ENCODE results near the gene PSMD14.
"Not testable (repeated sequence)": the region's sequence is repeated elsewhere in the genome, so short reads cannot be mapped to it uniquely, and the experiment has no call there.

PSMD14 gene

DNA sequence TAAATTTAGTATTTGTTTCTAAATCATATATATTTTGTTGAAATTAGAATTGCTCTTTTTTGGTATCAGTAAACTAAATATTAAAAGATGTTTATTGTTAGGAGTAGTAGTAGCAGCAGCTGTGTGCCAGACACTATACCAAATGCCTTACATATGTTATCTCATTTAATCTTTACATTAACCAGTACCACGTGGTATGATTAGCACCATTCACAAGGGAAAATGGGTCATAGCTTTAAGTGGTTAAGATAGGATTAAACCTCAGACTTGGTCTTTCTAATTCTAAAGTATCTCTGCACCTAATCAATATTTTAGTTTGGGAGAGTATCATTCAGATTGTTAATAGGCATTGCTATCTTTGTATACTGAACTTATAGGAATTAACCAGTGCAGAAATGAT, 29.0 kb downstream of the PSMD14 start:
- no peak for FAIRE-seq

DNA sequence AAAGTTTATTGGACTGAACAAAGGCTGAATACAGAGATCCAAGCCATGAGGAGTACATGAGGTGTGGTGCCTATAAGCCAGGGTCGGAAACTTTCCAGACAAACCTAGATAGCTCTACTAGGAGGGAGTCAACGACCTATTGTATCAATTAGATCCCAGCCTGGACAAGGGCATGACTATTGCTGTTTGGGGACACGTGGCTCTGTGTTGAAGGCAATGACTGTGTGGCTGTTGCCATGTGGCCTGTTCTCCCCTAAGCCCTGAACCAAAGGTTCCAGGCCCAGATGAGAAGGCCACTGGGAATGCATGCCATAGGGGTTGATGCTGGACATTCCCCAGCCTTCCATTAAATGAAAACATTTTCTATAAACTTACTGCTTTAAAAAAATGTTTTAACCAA, 31.3 kb downstream of the PSMD14 start:
- not testable (repeated sequence) for FAIRE-seq

DNA sequence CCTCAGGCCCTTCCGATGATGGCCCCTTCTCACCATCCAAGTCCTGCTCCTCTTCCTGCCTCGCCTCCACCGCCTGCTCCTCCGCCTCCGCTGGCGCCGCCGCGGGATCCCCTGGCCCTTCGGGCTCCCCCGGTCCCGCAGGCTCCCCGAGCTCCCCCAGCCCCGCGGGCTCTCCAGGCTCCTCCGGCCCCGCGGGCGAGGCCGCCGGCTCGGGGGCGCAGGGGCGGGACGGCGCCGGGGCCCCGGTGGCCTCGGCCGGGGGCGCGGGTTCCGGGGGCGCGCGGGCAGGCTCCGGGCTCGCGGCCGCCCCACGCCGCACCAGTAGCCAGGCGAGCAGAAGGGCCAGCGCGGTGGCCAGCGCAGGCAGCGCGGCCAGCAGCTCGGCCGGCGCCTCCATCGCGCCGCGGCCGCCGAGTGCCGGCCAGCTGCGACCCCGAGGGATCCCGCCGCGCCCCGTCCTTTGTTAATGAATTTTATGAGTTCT, 32.7 kb downstream of the PSMD14 start:
- FAIRE-seq: not testable (repeated sequence)

DNA sequence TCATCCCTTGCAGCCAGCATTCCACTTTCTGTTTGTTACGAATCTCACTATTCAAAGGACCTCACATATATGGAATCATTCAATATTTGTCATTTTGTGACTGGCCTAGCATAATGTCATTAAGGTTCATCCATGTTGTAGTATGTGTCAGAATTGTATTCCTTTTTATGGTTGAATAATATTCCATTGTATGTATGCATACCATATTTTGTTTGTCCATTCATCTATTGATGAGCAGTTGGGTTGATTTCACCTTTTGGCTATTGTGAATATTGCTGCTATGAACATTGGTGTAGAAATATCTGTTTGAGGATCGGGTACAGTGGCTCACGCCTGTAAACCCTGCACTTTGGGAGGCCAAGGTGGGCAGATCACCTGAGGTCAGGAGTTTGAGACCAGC, 35.0 kb downstream of the PSMD14 start:
- FAIRE-seq: no peak

DNA sequence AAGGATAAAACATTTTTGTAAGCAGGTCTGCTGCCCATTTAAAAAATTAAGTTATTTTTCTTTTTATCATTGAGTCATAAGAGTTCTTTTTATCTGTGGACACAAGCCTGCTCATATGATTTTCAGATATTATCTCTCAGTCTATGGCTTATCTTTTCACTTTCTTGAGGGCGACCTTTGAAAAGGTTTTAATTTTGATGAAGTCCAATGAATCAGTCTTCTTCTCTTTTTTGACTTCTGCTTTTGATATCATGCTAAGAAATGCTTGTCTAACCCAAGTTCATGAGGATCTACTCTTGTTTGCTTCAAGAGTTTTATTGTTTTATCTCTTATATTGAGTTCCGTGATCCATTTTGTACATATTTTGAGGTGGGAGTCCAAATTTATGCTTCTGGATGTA, 36.5 kb downstream of the PSMD14 start:
- FAIRE-seq: no peak

DNA sequence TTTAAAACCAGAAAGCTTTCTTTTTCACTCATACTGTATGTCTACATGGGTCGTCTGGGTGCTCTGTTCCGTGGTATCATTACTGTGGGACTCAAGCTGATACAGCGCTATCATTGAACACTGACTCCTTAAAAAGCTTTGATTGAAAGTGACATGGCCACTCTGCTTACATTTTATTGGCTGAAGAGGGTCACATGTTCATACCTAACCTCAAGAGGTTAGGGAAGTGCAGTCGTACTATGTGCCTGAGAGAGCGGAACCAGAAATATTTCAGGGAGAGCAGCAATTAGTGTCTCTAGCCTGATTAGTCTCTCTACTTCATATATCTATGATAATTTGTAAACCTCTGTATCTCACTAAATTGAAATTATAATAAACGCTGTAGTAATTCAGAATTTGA, 43.5 kb downstream of the PSMD14 start:
- FAIRE-seq: no peak

DNA sequence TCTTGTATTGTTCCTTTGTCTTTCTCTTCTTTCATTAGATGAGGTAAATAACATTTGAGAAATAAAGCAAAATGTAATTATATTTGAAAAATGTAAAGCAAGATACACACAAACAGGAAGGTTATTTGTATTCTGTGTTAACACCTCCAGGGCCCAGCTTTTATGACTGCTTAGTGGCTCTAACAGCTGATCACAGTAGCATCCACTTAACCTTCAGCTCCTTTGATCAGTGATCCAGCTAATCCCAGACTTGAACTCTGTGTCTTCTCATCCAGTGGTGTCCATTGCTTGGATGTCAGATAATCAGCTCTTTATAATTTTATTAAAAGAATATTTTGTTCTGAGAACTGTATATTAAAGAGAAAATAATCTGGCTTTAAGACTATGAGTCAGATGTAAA, 44.5 kb downstream of the PSMD14 start:
- no peak for FAIRE-seq

DNA sequence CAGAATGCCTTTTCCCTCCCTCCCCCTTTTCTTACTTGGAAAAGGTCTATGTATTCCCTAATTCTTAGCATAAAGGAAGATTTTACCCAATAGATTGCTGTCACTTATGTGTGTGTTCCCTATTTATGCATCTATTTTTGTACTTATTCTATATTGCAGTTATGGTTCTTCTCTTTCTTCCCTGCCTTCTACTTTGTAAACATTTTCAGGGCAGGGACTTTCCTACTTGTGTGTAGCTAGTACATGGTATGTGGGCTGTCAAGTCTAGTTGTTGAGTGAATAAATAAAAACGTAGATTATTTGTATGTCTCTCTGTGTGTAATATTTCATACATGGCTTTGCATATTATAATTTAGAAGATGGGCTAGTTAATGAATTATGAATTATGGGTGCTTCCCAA, 45.3 kb downstream of the PSMD14 start:
- FAIRE-seq: no peak

DNA sequence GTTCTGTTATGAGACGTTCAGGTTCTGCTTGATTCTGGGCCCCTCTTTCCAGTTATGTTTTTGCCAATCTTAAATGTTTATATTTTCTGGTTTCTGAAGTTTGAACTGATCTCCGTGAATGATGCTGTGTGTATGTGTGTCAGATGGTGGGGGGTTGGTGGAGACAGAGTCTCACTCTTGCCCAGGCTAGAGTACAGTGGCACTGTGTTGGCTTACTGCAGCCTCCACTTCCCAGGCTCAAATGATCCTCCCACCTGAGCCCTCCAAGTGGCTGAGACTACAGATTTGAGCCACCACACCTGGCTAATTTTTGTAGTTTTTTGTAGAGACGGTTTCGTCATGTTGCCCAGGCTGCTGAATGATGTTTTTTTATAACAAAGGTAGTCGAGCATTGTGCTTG, 45.9 kb downstream of the PSMD14 start:
- no peak for FAIRE-seq

DNA sequence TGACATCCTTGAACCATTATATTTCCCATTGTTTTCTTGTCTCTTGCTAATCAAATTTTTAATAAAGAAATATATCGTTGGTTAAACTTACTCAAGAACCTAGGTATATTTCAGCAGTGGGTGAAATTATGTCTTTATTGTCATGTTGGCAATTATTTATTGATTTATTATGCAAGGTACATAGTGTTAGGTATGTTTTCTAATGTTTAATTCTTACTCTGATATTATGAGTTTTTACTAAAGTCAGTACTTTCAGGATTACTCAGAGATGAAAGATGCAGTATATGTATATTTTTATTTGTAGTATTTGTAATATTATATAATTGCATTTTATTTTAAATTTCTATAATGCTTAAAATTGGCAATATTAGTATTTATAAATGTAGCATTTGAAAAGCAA, 46.9 kb downstream of the PSMD14 start:
- FAIRE-seq: peak; percentile 31

DNA sequence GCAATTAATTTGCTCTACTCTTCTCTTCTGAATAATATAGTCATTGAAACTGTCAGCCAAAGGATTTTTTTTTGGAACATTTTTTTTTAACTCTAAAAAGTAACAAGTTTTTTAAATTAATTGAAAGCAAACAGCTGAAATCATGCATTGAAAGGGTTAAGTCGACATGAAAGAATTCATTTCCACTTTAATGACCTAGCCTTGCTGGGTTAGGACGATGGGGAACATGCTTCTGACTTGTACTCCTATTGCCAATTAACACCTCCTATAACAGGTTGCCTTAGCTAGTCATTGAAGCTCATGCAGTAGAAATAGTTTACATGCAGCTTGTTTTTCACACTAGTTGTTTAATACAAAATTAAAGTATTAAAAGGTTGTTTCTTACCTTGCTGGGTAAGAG, 47.8 kb downstream of the PSMD14 start:
- no peak for FAIRE-seq

DNA sequence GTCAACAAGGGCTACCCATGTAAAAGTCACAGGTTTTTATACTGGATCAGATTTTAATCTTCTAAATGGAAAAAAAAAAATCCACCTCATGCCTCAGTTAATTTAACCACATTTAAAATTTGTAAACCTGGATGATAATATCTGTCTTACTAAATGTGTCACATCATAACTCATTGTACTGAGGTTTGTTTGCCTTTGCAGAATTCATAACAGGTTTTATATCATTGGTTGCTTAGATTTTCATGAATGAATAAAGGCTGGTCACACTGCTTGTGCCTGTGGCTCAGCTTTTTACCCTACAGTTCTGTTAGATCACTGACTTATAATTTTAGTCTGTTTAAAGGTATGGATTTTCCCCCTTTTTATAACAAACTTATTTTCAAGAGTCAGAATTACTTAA, 48.9 kb downstream of the PSMD14 start:
- no peak for FAIRE-seq

DNA sequence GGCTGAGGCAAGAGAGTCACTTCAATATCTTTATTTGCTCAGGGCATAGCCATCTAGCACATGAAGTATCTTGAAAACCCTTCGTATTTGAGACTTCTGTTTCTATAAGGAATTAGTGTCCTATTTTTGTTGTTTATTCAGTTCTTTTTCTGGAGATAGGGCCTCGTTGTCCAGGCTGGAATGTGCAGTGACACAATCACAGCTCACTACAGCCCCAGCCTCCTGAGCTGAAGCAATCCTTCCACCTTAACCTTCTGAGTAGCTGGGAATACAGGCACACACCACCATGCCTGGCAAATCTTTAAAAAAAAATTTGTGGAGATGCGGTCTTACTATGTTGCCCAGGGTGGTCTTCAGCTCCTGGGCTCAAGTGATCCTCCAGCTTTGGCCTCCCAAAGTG, 50.6 kb downstream of the PSMD14 start:
- FAIRE-seq: no peak

DNA sequence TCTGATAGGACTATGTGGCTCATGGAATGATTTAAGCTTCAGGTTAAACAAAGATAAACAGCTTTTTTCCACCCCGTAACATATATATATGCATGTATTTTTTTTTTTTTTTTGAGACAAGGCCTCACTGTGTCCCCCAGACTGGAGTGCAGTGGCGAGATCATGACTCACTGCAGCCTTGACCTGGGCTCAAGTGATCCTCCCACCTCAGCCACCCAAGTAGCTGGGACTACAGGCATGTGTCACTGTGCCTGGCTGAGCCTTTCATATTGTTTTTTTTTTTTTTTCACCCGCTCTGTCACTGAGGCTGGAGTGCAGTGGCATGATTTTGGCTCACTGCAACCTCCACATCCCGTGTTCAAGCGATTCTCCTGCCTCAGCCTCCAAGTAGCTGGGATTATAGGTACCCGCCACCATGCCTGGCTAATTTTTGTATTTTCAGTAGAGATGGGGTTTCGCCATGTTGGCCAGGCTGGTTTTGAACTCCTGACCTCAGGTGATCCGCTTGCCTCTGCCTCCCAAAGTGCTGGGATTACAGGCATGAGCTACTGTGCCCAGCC, 52.0 kb downstream of the PSMD14 start:
- FAIRE-seq: not testable (repeated sequence)

DNA sequence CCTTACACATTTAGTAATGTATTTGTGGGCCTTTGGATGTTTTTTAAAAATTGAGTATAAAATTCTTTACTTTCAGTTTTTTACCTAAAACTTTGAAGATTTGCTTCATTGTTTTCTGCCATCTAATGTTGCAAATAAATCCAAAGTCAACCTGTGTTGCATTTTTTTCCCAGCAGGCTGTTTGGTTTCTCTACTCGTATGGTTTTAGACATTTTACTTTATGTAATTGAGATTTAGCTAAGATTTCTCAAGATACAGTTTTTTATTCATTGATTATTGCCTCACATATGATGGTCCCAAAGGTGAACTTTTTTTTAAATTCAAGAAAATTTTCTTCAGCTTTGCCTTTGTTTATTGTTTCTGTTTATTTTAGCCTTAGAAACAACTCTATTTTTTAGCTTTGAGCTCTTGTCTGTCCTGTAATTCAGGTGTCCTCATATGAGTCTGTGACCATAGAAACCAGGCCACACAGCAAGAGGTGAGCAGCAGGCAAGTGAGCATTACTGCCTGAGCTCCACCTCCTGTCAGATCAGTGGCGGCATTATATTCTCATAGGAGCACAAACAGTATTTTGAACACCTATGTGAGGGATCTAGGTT, 54.4 kb downstream of the PSMD14 start:
- FAIRE-seq: no peak

DNA sequence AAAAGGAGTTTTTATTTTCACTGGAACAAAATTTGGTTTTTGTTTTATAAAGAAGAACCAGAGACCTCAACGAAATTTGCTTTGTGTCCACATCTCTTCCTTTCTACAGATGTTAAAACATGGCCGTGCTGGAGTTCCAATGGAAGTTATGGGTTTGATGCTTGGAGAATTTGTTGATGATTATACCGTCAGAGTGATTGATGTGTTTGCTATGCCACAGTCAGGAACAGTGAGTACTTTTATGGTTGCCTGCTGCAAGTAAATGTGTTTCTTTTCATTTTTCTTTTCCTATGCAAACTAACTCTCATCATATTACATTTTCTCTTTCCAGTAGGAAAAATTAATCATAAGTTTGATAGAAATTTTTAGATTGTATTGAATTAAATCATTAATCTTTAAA, 59.5 kb downstream of the PSMD14 start:
- no peak for FAIRE-seq

DNA sequence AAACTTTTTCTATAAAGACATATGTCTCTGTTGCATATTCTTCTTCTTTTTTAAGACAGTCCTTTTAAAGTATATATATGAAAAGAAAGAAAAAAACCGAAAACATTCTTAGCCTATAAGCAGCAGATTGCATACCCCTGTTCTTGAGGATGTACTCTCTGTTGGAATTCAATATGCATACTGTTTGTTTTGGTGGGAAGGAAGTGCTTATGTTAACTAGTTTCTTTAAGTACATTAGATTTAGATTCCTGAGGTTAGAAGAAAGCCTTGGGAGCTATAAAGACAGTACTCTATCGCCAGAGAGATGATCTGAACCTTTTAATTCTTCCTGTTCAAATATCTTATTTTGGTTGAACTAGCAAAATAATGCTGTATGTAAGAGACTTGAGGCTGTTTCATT, 61.1 kb downstream of the PSMD14 start:
- FAIRE-seq: no peak

DNA sequence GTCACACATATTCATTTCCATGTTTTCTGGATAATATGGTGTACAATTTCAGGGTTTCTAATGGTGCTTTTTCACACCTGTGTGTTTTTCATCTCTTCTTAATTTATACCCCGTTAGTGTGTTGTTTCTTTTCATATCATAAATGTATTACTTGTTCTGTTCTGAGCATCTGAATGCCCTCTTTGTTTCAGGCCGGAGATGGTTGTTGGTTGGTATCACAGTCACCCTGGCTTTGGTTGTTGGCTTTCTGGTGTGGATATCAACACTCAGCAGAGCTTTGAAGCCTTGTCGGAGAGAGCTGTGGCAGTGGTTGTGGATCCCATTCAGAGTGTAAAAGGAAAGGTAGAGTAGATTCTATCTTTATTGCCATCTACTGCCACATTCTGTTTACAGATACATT, 62.8 kb downstream of the PSMD14 start:
- no peak for FAIRE-seq

DNA sequence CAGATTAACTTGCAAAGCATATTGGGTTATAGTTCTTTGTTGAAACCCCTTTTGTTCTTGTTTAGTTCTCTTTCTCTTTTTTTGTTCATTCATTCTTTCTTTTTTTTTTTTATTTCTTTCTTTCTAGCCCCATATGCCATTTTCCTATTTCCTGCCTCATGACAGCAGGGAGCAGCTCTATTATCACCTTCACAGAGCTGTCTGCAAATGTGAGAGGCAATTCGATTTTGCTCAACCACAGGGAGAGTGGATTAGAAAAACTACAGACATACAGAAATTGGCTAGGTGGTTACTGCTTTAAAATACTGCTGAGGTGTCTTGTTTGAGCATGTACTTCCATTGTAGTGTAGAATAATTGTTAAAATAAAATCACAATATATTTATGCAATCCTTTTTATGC, 63.6 kb downstream of the PSMD14 start:
- FAIRE-seq: no peak

DNA sequence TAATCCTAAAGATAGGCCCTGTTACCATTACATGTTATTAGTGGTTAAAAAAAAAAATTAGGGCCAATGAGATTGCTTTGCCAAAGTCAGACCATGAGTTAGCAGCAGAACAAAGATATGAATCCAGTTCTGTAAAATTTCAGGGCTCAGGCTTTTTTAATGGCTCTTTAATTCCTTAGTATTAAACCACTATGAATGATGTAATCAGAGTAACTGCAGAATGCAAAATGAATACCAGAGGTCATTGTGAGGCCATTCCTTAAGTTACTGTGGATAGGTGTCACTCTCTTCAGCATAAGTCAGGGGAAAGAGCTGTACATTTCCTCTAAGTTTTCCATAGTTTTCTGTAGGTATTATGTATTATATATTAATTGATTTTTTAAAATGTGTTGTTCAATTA, 65.7 kb downstream of the PSMD14 start:
- no peak for FAIRE-seq

DNA sequence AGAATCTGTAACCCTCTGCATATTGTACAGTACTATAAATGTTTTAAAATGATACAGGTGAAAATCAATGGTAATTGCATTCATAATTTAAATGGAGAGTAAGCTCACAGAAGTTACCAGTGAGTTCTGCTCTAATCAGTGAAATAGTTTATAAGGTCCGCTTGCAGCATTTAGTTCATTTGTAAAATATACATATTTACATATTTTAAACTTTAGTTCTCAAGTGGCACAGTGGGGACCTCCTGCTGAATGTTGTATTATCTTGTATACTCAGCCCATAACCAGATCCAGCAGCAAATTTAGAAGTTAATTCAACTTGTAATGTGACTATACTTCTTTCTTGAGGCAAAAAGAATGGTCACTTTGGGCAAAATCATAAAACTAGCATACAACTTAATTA, 66.2 kb downstream of the PSMD14 start:
- FAIRE-seq: no peak

DNA sequence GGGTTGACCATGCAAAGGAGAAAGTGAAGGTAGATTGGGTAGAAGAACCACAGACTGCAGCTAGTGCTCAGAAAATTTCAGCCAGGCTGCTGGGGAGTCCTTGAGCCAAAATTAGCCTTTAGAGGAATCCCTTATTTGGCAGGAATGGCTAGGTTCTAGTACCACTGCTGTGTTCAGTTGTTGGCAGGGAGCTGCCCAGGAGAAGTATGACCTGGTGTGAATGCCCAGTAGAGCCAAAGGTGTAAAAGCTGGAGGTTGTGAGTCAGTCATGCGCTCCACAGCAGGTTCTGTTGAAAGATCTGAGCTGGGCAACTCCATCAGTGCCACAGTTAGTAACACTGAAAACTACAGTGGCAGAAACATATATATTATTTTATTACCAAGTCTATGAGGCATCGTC, 71.5 kb downstream of the PSMD14 start:
- FAIRE-seq: no peak

DNA sequence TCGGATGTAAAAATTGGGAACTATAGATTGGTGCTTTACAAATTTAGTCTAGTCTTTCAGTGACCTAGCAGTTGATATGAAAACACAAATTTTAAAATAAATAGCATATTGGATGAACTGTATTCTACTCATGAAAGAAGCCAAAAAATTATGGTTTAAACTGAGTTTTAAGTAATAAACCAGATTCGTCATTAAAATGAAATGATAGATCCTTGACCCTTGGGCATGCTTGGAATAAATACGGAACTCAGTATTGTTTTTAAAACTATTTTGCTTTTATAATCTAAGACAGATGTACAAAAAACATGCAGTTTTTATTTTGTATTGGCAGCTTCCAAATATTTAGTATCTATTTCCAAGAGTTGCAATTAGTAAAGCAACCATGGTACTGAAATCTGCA, 73.3 kb downstream of the PSMD14 start:
- FAIRE-seq: no peak

DNA sequence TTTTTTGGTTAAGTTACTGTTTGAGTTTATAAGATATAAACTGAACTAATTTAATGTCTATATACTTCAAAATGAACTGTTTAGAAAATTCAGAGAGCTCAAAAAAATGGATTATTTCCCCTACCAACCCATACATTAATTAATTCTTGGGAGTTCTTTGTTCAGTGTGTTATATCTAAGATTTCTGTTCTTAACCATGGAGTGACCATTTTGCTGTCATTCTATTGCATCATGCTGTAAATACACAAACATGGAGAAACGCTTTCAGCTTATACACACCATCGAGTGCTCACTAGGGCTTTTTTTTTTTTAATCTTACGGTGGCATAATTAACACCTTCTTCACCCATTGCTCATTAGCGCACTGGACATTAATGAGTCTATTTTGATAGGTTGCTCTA, 74.5 kb downstream of the PSMD14 start:
- FAIRE-seq: no peak

DNA sequence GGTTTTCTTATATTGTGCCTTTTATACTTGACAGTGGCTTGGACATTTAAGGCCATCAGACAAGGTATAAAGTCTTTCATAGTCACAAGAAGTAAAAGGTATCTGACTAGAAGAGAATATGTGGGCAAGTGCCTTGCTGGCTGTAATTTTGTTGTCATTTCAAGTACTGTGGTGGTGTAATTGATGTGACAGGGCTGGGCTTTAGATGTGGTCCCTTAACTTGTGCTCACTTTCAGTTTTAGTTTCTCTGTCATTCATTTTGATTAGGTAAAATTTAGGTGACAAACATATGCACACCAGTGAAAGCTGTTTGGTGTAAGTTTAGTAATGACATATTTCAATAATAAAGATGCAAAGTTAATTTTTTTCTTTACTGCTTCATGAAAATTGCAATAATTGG, 76.6 kb downstream of the PSMD14 start:
- no peak for FAIRE-seq

All from colon (tissue), 2 donors.